ENCODE data around the gene TAP2. TPM values are rescaled to one million over a fixed set of nuclear protein-coding genes. Genes with fewer than 3 reads are reported as not detected.
"Not testable (repeated sequence)": the region's sequence is repeated elsewhere in the genome, so short reads cannot be mapped to it uniquely, and the experiment has no call there.

TAP2 gene
- 19.3 TPM for total RNA-seq
- long read RNA-seq, full-length matches to known transcripts, result 1 of 2 reads
- long read RNA-seq, partial matches to known transcripts, result 1 of 2 reads
- long read RNA-seq, other reads (novel, unspliced or antisense), result 0 of 2 reads

DNA sequence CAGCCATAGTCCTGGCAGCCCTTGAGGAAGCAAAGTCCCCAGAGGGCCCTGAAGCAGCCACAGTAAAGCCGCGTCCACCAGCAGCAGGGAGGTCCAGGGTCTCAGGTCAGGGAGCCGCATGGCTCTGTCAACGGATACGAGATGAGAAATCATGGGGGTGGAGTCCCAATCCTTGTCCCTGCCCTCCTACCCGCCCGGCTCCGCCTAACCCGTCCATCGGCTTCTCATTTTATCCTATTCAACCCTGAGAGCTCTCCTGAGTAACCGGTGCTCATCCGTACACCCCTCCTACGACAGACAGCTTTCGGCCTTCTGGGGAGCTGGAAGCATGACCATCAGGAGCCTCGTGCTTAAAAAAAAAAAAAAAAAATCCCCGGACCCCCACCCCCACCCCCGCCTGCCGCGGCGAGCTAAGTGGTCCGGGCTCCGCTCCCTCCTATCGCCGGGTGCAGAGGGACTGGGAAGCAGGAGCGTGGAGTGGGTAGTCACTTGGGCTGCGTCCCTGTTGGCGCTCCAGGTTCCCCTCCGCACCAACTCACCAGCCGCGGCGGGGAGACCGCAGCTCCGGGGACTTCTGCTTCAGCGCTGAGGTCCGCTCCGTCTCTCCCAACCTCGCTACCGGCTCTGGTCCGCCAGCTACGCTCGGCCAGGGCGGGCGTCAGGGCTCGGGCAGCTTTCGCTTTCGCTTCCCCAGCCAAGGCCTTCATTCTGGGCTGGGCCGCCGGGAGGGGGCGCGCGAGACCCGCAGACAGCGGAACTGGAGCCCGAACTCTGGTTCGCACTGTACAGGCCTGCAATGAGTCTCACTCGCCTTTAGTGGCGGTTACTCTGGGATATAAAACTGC is at the start of gene TAP2:
Gene TAP2, minus strand, starts transcription at position 626 of the 845 bp plus-strand sequence. Its CDS starts 506 bp downstream, at position 120.
- ATAC-seq (peak; percentile 97), DNase-seq (ENCODE audit: missing footprints) (peak; percentile 98)
- intact Hi-C loops (cut with DNase I), result loop anchor here (1.0 to 5.0 kb wide), 3 partner anchors 16 to 134 kb away; partner anchors contain the start of gene PSMB9

DNA sequence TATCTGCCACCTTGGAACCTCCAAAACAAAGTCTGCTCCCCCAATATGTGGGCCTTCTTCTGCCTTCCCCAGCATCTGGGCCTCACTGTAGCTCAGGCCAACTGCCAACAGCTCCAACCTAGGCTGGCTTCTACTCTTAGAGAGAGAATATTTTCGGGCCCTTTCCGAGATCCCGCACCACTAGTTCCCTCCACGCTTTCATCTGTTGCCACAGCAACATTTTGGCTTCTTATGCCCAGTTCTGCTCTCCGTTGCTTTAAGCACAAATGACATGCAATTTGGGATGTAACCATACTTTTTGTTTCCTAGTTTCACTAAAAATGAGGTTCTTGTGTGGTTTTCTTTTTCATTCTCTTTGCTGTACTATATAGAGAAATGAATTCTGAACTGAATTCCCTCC is 49.1 kb upstream of the TAP2 start:
- DNase-seq (ENCODE audit: missing footprints) (no peak), ATAC-seq (no peak)
- intact Hi-C loops (cut with DNase I), result loop anchor here (5.0 kb wide), 1 partner anchor 360 kb away; no protein-coding TSS in a partner anchor

DNA sequence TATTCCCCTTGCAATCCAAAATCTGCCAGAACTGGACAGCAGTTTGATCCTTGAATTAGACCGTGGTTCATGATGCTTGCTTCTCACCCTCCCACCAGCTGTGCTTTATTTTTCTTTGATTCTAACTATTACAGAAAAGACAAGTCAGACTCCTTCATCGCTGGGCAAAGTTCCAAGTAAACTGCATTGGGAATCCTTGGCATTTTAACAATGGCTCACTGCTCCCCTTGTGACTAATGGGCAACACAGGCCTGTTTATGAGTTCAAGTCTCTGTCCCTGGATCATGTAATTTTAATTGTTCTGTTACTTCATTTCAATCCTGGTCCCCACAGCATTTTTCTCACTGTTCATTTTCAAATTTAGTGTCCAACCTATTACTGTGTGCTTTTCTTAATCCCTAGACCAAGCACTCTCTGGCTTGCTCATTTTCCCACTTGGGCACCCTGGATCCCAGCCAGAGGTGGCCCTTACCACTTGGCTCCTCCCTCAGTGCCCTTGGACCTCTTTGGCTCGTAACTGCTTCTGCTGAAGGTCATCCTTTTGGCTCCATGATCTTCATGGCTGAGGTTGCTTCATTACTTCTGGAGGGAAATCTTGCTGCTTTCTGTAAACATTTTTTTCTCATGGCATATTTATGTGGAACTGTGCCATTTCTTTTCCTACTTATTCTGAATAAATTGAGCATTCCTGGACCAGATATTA is 48.3 kb upstream of the TAP2 start:
- ATAC-seq, result no peak
- intact Hi-C loops (cut with DNase I), result loop anchor here (5.0 kb wide), 1 partner anchor 360 kb away; no protein-coding TSS in a partner anchor
- DNase-seq (ENCODE audit: missing footprints), result peak; percentile 50

DNA sequence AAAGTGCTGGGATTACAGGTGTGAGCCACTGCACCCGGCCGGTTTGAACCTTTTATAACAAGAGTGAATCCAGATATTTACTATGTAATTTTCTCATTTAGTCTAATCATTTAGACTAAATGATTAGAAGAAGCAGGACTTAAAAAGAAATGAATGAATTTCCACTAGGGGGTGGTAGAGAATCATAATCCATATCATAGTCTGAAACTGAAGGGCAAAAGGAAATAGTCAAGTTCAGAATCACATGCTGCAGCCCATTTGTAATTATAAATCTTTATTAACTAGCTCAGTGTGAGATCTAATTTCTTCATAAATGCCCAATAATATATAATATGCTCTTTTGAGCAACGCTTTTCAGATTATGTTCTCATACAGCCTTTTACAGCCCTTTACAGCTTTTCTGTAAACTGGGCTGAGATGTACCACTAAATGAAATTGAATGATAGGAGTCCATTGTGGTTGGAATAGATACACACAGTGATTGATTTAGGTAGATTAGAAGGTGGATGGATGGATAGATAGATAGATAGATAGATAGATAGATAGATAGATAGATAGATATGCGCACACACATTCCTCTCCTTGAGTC is 47.3 kb upstream of the TAP2 start:
- no peak for ATAC-seq
- intact Hi-C loops (cut with DNase I), result loop anchor here (1.0 to 5.0 kb wide), 2 partner anchors 99 to 362 kb away; no protein-coding TSS in a partner anchor
- DNase-seq (ENCODE audit: missing footprints), result no peak

DNA sequence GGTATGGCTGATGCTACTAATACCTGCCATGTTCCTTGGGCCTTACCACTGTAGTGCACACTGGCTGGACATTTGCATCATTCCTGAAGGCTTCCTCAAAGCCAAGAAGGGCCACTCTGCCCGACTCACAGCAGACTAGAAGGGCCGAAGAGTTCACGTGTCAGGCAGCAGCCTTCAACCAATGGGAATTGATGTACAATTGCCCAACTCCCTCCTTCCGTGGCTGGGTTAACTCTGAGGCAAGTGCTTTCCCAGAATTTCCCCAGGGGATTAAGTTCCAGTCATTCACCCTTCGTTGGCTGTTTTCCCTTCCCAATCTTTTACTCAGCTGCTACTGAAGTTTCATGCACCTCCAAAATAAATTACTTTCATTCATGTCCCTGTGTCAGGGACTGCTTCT is 45.2 kb upstream of the TAP2 start:
- ATAC-seq (peak; percentile 91), DNase-seq (ENCODE audit: missing footprints) (peak; percentile 68)
- intact Hi-C loops (cut with DNase I), result no loop called here

DNA sequence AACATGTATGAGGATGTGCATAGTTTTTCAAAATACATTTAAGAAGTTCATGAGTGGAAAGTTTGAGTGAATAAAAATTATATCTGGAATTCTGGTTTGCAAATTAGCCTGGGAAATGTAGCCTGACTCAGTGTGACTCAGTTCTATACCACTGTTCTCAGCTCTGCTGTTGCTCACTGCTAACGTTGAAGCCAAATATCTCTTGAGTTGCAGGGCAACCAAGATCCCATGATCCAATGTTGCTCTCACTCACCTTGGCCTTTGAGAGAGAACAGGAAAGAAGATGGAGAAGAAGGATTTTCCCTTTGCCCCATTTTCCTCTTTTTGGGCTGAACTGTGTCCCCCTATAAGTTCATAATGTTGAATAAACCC is 44.3 kb upstream of the TAP2 start:
- ATAC-seq (no peak), DNase-seq (ENCODE audit: missing footprints) (no peak)
- intact Hi-C loops (cut with DNase I), result no loop called here

DNA sequence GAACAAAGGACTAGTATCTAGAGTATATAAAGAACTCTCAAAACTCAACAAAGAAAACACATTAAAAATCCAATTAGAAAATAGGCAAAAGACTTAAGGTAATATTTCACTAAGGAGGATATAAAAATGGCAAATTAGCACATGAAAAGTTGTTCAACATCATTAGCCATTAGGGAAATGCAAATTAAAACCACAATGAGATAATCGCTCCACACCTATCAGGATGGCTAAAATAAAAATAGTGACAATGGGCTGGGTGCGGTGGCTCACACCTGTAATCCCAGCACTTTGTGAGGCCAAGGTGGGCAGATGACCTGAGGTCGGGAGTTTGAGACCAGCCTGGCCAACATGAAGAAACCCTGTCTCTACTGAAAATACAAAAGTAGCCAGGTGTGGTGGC is 42.4 kb upstream of the TAP2 start:
- ATAC-seq; DNase-seq (ENCODE audit: missing footprints); intact Hi-C loops (cut with DNase I): not testable (repeated sequence)

DNA sequence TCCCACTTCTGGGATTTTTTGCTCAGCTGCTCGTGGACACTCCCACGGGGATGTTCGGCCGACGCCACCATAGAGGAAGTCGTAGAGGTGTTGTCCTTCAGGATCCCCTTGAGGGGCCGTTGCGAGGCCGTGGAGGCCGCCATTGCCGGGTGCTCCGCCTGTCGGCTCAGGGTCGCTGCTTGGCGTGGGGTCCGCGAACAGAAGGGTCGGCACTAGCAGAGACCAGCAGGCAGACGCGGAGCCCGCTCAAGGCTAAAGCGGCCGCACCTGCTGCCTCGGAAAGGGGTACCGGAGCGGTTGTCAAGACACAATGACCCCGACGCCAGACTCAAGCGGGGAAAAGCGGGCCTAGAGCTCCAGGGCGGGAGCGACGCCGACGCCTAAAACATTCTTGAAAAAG is 41.2 kb upstream of the TAP2 start:
- DNase-seq (ENCODE audit: missing footprints), result peak; percentile 61
- intact Hi-C loops (cut with DNase I), result no loop called here
- no peak for ATAC-seq

DNA sequence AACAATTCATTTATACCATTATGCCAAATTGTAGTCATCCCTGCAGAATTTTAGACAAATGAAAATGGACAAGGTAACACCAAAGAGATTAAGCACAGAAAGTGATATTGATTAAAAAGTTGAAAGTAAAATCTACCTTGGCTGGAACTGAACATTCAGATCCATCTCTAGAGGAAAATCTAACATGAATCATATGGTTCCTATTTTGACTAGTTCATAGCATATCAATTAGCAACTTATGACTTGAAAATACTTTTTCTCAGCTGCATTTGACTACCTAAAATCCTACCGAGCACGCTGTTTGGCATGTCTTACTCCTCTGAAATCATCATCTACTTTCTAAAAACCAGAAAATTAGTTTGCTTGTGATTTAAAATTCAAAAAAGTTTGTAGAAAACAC is 38.1 kb upstream of the TAP2 start:
- DNase-seq (ENCODE audit: missing footprints) (no peak), ATAC-seq (no peak)
- intact Hi-C loops (cut with DNase I), result no loop called here

DNA sequence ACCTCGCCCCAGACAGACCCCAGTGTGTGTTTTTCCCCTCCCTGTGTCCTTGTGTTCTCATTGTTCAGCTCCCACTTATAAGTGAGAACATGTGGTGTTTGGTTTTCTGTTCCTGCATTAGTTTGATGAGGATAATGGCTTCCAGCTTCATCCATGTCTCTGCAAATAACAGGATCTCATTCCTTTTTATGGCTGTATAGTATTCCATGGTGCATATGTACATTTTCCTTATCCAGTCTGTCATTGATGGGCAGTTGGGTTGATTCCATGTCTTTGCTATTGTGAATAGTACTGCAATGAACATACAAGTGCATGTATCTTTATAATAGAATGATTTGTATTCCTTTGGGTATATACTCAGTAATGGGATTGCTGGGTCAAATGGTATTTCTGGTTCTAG is 35.4 kb upstream of the TAP2 start:
- ATAC-seq; intact Hi-C loops (cut with DNase I); DNase-seq (ENCODE audit: missing footprints): not testable (repeated sequence)

DNA sequence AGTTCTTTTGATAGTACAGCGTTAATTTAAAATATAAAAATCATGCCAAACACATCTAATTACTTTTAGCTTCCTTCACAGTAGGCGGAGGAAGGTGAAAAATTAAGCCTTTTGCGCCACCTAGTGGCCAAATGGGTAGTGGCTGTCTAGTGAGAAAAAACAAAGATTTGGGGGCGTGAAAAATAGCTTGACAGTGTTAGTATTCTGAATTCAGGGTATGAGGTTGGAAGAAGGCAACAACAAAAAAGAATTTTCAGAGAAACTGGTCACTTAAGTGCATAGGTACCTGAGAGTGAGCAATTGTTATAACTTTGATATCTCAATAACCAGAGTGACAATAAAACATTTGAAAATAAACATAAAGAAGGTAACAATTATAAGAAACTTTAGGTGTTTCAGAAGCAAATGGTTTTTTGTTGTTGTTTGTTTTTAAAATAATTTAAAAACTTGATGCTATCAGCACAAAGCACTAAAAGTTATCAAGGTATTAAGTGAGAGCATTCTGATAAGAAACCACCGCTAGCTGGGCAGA is 29.8 kb upstream of the TAP2 start:
- intact Hi-C loops (cut with DNase I), result loop anchor here (1.0 to 2.0 kb wide), 2 partner anchors 30 to 456 kb away; partner anchors contain the start of gene TAP2
- ATAC-seq (peak; percentile 67), DNase-seq (ENCODE audit: missing footprints) (no peak)

DNA sequence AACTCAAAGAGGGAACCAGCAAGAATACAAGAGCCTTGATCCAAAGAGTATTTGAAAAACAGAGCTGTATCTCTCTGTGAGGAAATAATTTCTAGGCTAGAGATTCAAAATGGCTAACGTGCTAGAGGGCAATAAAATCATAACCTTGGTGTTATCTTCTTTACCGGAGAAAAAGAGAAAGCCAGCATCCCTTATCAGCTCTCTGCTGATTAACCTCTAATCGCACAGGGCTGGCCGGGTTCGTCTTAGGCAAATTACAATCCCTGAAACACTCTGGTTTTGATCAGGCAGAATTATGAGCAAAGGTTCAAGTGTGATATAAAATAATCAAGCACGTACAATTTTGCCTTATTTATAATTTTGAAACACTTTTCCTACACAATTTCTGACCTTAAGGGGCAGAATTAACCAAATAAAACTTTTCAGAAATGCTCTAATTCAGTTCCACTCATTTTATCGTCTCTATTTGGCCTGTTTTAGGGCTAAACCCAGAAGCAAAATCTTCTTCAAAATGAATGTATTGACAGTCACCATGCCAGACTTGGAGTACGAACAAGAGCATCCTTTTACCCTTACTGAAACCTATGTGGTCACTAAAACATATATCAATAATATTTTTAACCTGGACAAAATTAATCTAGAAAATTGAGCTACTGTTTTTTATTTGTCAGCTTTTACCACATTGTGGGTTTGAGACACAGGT is 29.2 kb upstream of the TAP2 start:
- intact Hi-C loops (cut with DNase I), result loop anchor here (1.0 to 2.0 kb wide), 2 partner anchors 29 to 455 kb away; partner anchors contain the start of gene TAP2

DNA sequence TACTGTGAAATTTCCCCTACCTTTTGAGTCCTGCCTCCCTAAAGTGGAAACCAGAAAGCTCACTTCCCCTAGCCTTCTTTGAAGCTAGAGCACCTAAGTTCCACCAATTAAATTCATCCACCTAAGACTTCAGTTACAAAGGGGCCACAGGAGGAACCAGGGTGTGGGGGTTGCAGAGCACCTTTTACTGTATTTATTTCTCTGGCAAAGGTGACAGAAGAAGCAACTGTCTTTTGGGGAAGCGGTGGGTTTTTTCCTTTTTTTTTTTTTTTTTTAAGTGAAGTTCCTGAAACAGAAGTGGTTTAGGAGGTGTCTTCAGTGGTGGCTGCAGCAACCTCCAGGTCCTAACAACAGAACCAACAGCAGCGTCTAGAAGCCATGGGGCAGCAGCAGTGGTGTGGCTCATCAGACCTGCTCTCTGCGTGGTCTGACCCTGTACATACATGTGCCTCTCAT is 28.5 kb upstream of the TAP2 start:
- no peak for ATAC-seq
- intact Hi-C loops (cut with DNase I), result no loop called here

More for the DNA sequence above, 29.2 kb upstream of the TAP2 start:
- no peak for DNase-seq (ENCODE audit: missing footprints)
- ATAC-seq, result no peak

DNA sequence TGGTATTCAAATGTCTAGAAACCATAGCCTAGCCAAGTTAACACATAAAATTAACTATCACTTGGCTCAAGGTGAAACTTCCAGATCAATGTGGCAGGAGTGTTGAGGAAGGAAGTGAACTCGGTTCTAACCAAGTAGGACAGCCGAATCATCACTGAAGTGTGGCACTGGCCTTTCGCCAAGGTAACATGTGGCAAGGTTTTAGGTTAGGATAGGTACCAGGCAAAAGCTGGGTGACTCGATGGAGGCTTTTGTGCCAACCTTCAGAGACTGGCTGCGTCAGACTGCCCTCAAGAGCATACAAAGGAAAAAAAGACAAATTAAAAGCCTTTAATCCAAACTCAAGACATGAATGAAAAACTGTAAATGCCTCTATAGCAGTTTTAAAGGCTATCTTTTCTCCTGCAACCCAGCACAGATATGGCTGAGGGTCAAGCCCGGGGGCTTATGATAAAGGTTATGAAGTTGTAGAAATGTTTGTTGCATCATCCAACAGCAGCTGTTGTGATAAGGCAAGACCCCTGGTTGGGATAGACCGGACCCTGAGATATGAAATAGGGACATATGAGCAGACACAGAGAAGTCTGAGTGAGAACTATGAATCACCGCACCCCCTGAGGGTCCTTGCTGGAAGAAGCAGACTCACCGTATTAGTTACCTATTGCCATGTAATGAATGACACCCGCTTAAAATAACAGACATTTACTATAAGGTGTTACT is 27.3 kb upstream of the TAP2 start:
- intact Hi-C loops (cut with DNase I), result loop anchor here (2.0 kb wide), 1 partner anchor 39 kb away; no protein-coding TSS in a partner anchor
- no peak for DNase-seq (ENCODE audit: missing footprints)
- ATAC-seq, result no peak

More for the DNA sequence above, 28.5 kb upstream of the TAP2 start:
- DNase-seq (ENCODE audit: missing footprints), result no peak

DNA sequence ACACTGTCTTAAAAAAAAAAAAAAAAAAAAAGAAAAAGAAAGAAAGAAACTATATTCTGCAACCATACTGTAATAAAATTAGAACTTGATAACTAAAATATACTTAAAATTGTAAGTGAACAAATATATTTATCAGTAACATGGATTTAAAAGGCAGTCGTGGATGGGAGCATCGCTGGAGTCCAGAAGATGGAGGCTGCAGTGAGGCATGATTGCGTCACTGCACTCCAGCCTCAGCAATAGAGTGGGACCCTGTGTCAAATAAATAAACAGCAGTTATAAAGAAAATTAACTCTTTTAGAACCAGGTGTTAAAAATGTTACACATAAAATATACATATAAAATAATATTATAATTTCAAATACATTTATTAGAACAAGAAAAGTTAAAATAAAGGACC is 24.2 kb upstream of the TAP2 start:
- ATAC-seq, result no peak
- intact Hi-C loops (cut with DNase I), result no loop called here
- no peak for DNase-seq (ENCODE audit: missing footprints)

DNA sequence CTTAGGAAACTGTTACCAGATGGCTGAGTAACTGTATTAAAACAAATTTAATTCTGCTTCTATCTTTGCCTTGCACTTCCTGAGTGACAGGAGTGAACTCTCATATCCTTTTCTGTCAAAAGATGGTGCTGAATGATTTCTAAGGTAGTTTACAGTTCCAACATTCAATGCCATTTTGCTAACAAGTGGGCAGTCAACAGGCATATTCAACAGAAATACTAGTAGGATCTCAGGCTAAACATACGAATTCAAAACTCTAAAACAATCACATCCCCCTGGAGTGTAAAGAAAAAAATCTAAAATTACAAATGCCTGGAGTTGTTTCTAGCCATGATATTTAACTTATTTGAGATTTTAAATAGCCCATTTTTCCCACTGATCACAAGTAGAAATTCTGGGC is 22.1 kb upstream of the TAP2 start:
- intact Hi-C loops (cut with DNase I), result no loop called here
- no peak for ATAC-seq
- DNase-seq (ENCODE audit: missing footprints), result no peak

DNA sequence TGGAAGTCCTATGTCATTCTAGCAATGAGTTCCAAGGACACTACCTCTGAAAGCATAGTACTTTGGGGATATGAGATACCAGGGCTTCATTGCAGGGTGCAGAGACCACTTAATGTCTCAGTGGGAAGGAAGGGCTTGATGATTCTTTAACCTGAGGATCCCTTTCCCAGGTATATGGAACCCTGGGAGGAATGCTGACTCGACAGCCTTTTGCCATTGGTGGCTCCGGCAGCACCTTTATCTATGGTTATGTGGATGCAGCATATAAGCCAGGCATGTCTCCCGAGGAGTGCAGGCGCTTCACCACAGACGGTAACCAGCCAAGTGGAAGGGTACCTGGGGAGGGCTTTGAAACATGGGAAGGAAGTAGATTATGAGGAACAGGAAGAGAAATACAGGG is 19.7 kb upstream of the TAP2 start:
- intact Hi-C loops (cut with DNase I), result no loop called here
- DNase-seq (ENCODE audit: missing footprints), result no peak
- ATAC-seq, result no peak

Measured in Right ventricle myocardium inferior (tissue), 1 donor.